Fibroblast of lung (primary cell): ENCODE measurements around the gene HAUS8. TPM values are rescaled to one million over a fixed set of nuclear protein-coding genes. Genes with fewer than 3 reads are reported as not detected.

ENCODE experiments used
- DNase-seq, 2 donors: peaks; one replicate each; pipeline versions ENCODE4 v3.0.0 to v3.0.0-alpha.2; 2010; ENCODE audit warnings: low read depth in 2 of 2
- H2AFZ ChIP-seq: 2 replicates; pipeline ENCODE4 v1.5.1; 2012; ENCODE audit warnings: low read length, control low read depth, inconsistent platforms
- H3K27ac ChIP-seq: 2 replicates; pipeline ENCODE4 v1.5.1; 2011; ENCODE audit warnings: low read length, control low read depth; ENCODE audit not compliant: insufficient read depth
- H3K27me3 ChIP-seq: 2 replicates; pipeline ENCODE4 v1.5.1; 2011; ENCODE audit warnings: mild to moderate bottlenecking, low read length; ENCODE audit not compliant: control insufficient read depth, insufficient read depth
- H3K36me3 ChIP-seq: 2 replicates; pipeline ENCODE4 v1.5.1; 2011; ENCODE audit warnings: low read length; ENCODE audit not compliant: control insufficient read depth, insufficient read depth
- H3K4me1 ChIP-seq: 2 replicates; pipeline ENCODE4 v1.5.1; 2011; ENCODE audit warnings: low read length; ENCODE audit not compliant: control insufficient read depth, insufficient read depth; ENCODE audit errors: extremely low read depth
- H3K4me2 ChIP-seq: 2 replicates; pipeline ENCODE4 v1.5.1; 2011; ENCODE audit warnings: low read length, control low read depth; ENCODE audit not compliant: insufficient read depth; ENCODE audit errors: extremely low read depth
- H3K4me3 ChIP-seq, 4 experiments: fragments of 200-600 bp in 1 of 4; sonication (generic) in 1 of 4; replicated peaks in 1 of 4; 2 replicates each; pipeline ENCODE4 v1.5.1; 2011 to 2016; ENCODE audit warnings: low read length in 4 of 4, low read depth in 3 of 4, mild to moderate bottlenecking in 3 of 4, control low read depth in 2 of 4, inconsistent platforms in 1 of 4, mixed read lengths in 1 of 4; ENCODE audit not compliant: insufficient read depth in 1 of 4; ENCODE audit errors: control extremely low read depth in 1 of 4
- H3K79me2 ChIP-seq: 2 replicates; pipeline ENCODE4 v1.5.1; 2012; ENCODE audit warnings: mild to moderate bottlenecking, low read length, inconsistent platforms; ENCODE audit not compliant: control insufficient read depth, insufficient read depth
- H3K9ac ChIP-seq: 2 replicates; pipeline ENCODE4 v1.5.1; 2011; ENCODE audit warnings: mild to moderate bottlenecking, low read length, control low read depth; ENCODE audit not compliant: insufficient read depth
- H3K9me3 ChIP-seq: 2 replicates; pipeline ENCODE4 v1.5.1; 2012; ENCODE audit warnings: low read depth, low read length; ENCODE audit not compliant: control insufficient read depth, insufficient read depth
- H4K20me1 ChIP-seq: 2 replicates; pipeline ENCODE4 v1.5.1; 2011; ENCODE audit warnings: low read length; ENCODE audit not compliant: control insufficient read depth, insufficient read depth; ENCODE audit errors: extremely low read depth
- CTCF ChIP-seq, 2 donors: IDR thresholded peaks in 1 of 2; conservative IDR thresholded peaks in 1 of 2; 1 replicate in 1 of 2; 2 replicates in 1 of 2; pipeline ENCODE4 v1.5.1; 2011 to 2012; ENCODE audit warnings: low read length in 2 of 2, control low read depth in 1 of 2, inconsistent platforms in 1 of 2, low read depth in 1 of 2, mild to moderate bottlenecking in 1 of 2
- EZH2 ChIP-seq: IDR thresholded peaks from 2 replicates; pipeline ENCODE4 v1.5.1; 2012; ENCODE audit warnings: low read length, control low read depth, mild to moderate bottlenecking; ENCODE audit errors: missing control alignments
- polyA plus RNA-seq, 2 donors: library from polyadenylated mRNA; depleted of rRNA in 1 of 2; stranded (reverse) in 1 of 2; unstranded in 1 of 2; fragments of >200 nt; gene quantifications; 2 replicates each; pipeline ENCODE4 v1.2.1, GENCODE V29; 2011 to 2012; ENCODE audit warnings: missing spikeins in 1 of 2
- total RNA-seq: library from RNA; depleted of rRNA; stranded (reverse); fragments of >200 nt; gene quantifications from 2 replicates; pipeline ENCODE4 v1.2.1, GENCODE V29; 2014

HAUS8 gene
- total and polyA plus RNA-seq, 2 donors (not counting 1 experiment from before 2014, with no cell fraction given) = 2.0 to 6.7 TPM

DNA sequence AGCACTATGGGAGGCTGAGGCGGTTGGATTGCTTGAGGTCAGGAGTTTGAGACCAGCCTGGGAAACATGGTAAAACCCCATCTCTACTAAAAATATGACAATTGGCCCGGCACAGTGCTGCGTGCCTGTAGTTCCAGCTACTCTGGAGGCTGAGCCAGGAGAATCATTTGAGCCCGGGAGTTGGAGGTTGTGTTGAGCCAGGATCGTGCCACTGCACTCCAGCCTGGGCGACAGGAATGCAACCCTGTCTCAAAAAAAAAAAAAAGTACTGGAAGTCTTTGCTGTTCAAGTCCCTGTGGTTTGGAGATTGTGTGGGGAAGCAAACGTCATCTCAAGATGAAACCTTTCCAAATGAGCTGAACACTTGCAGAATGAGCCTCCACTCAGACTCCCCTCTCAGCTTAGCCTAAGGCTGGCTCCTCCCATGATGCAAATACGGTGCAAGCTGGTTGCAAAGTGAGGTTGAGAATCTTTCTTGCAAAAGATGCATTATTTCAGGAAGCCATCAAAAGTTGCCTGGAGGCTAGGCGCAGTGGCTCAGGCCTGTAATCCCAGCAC is 46.6 kb upstream of the HAUS8 start:
- no peak overlapping the region for H2AFZ ChIP-seq
- peak; percentile 67 to 94 for DNase-seq
- no peak overlapping the region for H3K4me3 ChIP-seq
- H3K9me3 ChIP-seq = no peaks in the 10 kb centered on the region
- H3K4me1 ChIP-seq = peaks cover 8% of the 10 kb centered on the region
- H3K27ac ChIP-seq = no peak overlapping the region
- H3K4me2 ChIP-seq = no peak overlapping the region
- no peaks in the 10 kb centered on the region for H3K36me3 ChIP-seq
- TF ChIP-seq CTCF (conservative IDR thresholded peaks at IDR 0.05 in 1 of 2, IDR thresholded peaks at IDR 0.05 in 1 of 2; ENCODE audit: low read depth in 1 of 2, low read length in 2 of 2) = no peak
- H3K27me3 ChIP-seq = no peaks in the 10 kb centered on the region
- H4K20me1 ChIP-seq = no peaks in the 10 kb centered on the region
- no peak overlapping the region for H3K9ac ChIP-seq
- peaks cover 36% of the 10 kb centered on the region for H3K79me2 ChIP-seq

- H3K79me2 ChIP-seq = peaks cover 48% of the 10 kb centered on the region
Measured at GRCh38 chr19:17118957-17119356, 43.7 kb upstream of the HAUS8 start.

GRCh38 chr19:17116996-17117702 is 41.9 kb upstream of the HAUS8 start:
- Histone ChIP-seq H3K9ac (no peak overlapping the region), H3K9me3 (no peaks in the 10 kb centered on the region), H3K4me3 (no peak overlapping the region), H3K36me3 (peaks cover 4% of the 10 kb centered on the region), H3K27ac (no peak overlapping the region), H3K79me2 (peaks cover 62% of the 10 kb centered on the region), H3K27me3 (no peaks in the 10 kb centered on the region), H4K20me1 (no peaks in the 10 kb centered on the region), H3K4me1 (peaks cover 4% of the 10 kb centered on the region), H3K4me2 (no peak overlapping the region), H2AFZ (no peak overlapping the region)
- DNase-seq = no peak
- TF ChIP-seq CTCF (conservative IDR thresholded peaks at IDR 0.05 in 1 of 2, IDR thresholded peaks at IDR 0.05 in 1 of 2; ENCODE audit: low read depth in 1 of 2, low read length in 2 of 2) (no peak), EZH2 (no peak)

More at GRCh38 chr19:17118957-17119356, 43.7 kb upstream of the HAUS8 start:
- Histone ChIP-seq H4K20me1 (no peaks in the 10 kb centered on the region), H3K36me3 (no peaks in the 10 kb centered on the region), H2AFZ (no peak overlapping the region), H3K27me3 (no peaks in the 10 kb centered on the region), H3K4me2 (no peak overlapping the region), H3K9ac (no peak overlapping the region), H3K9me3 (no peaks in the 10 kb centered on the region), H3K27ac (no peak overlapping the region), H3K4me3 (no peak overlapping the region), H3K4me1 (no peaks in the 10 kb centered on the region)
- TF ChIP-seq CTCF (conservative IDR thresholded peaks at IDR 0.05 in 1 of 2, IDR thresholded peaks at IDR 0.05 in 1 of 2; ENCODE audit: low read depth in 1 of 2, low read length in 2 of 2) (no peak), EZH2 (no peak)
- DNase-seq = no peak
